Measurements from ENCODE around the gene DAP.
A peak's percentile ranks its signal among the peaks of the same experiment; 100 is the strongest.

The DAP gene

DNA sequence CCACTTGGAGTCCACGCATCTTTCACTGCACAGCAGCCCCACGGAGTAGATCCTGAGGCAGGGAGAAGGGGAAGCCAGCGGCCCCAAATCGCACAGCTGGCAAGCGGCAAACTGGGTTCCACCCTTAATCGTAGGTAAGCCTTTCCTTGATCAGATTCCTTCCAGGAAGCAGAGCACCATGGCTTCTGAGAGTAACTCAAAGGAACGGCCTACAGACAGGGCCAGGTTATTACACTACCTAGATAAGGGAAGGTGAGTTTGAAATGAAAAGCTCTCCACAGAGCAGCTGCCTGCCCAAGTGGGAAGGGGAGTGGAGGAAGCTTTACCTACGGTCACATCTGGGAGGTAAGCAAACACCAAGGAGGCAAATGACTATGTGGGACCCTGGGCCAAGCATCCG is 7.9 kb downstream of the DAP start:
- no peak overlapping the region for H3K4me3 Mint-ChIP-seq
- peaks cover 31 to 36% of the 10 kb centered on the region in 2 donors for H3K4me1 Mint-ChIP-seq (ENCODE audit: low read depth in 2 of 2)
- no peak for DNase-seq
- no peak overlapping the region for H3K27ac Mint-ChIP-seq
- no peak for ATAC-seq (replicated peaks)
- peaks cover 30% of the 10 kb centered on the region for H3K36me3 Mint-ChIP-seq (ENCODE audit: insufficient read depth)
- H3K27me3 Mint-ChIP-seq, result no peaks in the 10 kb centered on the region
- H3K9me3 Mint-ChIP-seq, result no peaks in the 10 kb centered on the region

DNA sequence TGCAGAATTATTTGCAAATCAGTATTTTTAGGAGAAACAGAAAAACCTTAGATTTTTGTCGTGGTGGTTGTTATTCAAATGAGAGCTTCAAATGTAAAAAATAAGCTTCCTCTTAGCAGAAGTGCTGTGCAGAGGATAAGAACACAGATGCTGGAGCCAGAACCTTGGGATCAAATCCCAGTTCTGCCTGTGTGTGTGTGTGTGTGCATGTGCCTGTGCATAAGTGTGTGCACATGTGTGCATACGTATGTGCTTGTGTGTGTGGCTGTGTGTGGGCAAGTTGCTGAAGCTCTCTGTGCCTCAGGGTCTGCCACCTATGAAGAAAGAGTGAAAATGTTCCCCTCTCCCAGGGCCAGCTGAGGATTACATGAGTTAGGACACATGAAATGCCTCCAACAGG is 8.6 kb downstream of the DAP start:
- H3K27me3 Mint-ChIP-seq, result no peaks in the 10 kb centered on the region
- no peaks in the 10 kb centered on the region for H3K9me3 Mint-ChIP-seq
- H3K4me3 Mint-ChIP-seq, result no peak overlapping the region
- DNase-seq (no peak), ATAC-seq (replicated peaks) (no peak)
- H3K36me3 Mint-ChIP-seq (ENCODE audit: insufficient read depth), result peaks cover 29% of the 10 kb centered on the region
- H3K27ac Mint-ChIP-seq, result no peak overlapping the region
- H3K4me1 Mint-ChIP-seq (ENCODE audit: low read depth in 2 of 2), result peaks cover 28 to 33% of the 10 kb centered on the region in 2 donors

DNA sequence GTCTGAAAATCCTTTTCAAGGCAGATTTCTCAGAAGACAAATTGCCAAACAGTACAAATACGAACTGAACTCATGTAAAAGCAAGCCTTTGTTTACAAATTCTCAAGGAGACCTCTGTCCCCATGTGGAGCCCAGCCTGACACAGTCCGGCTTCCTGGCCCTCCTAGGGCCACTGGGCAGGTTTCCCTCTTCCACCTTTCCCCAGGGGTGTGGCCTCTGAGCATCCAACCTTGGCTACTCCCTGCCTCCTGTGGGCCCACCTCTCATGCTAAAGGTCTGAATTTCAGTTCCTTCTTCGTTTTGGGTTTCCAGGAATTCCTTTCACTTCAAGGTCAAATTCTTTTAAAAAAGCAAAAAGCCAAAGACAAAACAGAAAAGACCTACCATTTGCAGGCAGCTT is 10.1 kb downstream of the DAP start:
- H3K4me1 Mint-ChIP-seq (ENCODE audit: low read depth in 2 of 2), result peaks cover 22 to 28% of the 10 kb centered on the region in 2 donors
- H3K36me3 Mint-ChIP-seq (ENCODE audit: insufficient read depth), result peaks cover 35% of the 10 kb centered on the region
- ATAC-seq (replicated peaks), result no peak
- no peaks in the 10 kb centered on the region for H3K27me3 Mint-ChIP-seq
- H3K27ac Mint-ChIP-seq, result peak overlapping the region in 1 of 2 donors; percentile 67
- no peaks in the 10 kb centered on the region for H3K9me3 Mint-ChIP-seq
- H3K4me3 Mint-ChIP-seq, result no peak overlapping the region
- no peak for DNase-seq

DNA sequence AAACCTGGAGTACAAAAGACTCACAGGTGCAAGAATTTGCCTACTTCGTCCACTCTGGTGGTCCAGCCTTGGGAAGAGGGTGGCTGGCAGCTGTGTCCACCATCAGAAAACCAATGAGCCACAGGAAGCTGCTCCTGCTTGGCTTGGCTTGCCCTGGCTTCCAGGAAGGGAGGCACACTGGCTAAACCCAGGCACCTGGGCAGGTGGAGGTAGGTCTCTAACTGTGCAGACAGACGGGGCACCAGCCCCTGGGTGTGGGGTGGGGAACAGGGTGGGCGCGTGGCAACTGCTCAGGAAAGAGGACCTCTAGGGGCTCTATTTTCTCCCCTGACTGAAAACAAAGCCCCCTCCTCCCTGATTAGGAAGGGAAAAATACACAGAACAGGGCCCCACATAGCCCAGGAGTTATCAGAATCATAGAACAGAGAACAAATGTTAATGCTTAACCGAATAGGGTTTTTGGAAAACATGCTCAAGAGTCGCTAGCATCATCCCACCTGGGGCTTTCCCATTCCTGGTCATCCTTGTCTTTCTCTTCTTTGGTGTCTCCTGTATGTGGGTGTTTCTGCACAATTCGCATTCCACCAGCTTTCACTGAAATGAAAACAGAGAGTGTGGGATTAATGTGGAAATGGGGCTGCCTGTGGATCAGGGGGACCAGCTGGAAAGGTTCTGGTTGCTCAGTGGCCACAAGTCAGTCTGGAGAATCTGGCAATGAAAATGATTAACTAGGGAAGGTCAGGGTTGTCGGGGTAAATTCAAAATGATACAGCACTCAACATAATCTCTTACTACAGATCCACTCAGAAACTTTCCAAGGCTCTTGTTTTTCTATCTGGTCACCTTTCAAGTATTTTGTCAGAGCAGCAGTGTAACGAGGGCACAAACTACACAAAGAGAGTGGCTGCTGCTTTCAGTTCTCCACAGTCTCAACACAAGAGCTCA is 13.1 kb downstream of the DAP start:
- no peak for ATAC-seq (replicated peaks)
- H3K36me3 Mint-ChIP-seq (ENCODE audit: insufficient read depth), result peaks cover 35% of the 10 kb centered on the region
- no peak for DNase-seq
- no peak overlapping the region for H3K27ac Mint-ChIP-seq
- H3K4me1 Mint-ChIP-seq (ENCODE audit: low read depth in 2 of 2), result peaks cover under 1 to 5% of the 10 kb centered on the region in 2 donors
- no peak overlapping the region for H3K4me3 Mint-ChIP-seq
- H3K9me3 Mint-ChIP-seq, result no peaks in the 10 kb centered on the region
- H3K27me3 Mint-ChIP-seq, result no peaks in the 10 kb centered on the region

DNA sequence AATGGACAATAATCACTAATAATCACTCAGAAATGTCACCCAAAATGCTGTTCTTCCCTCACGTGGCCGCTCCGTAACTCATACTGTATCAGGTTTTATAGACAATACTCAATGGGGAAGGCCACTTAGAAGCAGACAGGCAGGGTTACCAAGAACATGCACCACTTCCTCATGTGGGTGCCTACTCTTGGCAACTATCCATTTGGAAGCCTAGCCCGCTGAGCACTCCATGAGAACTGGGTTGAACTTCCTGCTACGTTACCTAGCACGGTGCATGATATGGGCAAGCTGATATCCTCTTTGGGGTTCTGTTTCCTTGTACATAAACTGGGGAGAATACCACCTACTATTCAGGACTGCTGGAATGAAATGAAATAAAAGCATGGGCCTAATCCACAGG is 14.3 kb downstream of the DAP start:
- Mint-ChIP-seq H3K4me1 (ENCODE audit: low read depth in 2 of 2) (peaks cover 0 to 5% of the 10 kb centered on the region in 2 donors), H3K27ac (peak overlapping the region in 1 of 2 donors; percentile 29), H3K27me3 (no peaks in the 10 kb centered on the region), H3K36me3 (ENCODE audit: insufficient read depth) (peaks cover 31% of the 10 kb centered on the region), H3K9me3 (no peaks in the 10 kb centered on the region), H3K4me3 (no peak overlapping the region)
- ATAC-seq (replicated peaks) (no peak), DNase-seq (no peak)

DNA sequence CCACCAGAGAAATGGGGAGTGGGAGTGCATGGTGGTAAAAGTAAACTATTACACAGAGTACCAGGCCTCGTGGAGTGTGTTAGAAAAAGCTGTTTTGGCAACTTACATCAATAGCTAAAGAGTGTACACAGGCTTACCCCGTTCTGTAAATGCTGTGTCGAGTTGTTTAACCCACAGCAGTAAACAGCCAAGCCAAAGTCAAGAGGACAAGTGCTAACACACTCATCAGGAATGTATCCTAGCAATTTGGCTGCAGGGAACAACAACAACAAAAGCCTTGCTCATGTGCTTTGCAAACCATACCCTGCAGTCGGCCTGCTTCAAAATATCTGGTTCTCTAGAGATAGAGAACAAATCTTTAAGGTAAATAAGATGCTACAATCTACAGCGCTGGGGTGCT is 15.9 kb downstream of the DAP start:
- DNase-seq (no peak), ATAC-seq (replicated peaks) (no peak)
- Mint-ChIP-seq H3K9me3 (no peaks in the 10 kb centered on the region), H3K27ac (no peak overlapping the region), H3K4me1 (ENCODE audit: low read depth in 2 of 2) (peaks cover 0 to 5% of the 10 kb centered on the region in 2 donors), H3K4me3 (no peak overlapping the region), H3K27me3 (no peaks in the 10 kb centered on the region), H3K36me3 (ENCODE audit: insufficient read depth) (peaks cover 24% of the 10 kb centered on the region)

DNA sequence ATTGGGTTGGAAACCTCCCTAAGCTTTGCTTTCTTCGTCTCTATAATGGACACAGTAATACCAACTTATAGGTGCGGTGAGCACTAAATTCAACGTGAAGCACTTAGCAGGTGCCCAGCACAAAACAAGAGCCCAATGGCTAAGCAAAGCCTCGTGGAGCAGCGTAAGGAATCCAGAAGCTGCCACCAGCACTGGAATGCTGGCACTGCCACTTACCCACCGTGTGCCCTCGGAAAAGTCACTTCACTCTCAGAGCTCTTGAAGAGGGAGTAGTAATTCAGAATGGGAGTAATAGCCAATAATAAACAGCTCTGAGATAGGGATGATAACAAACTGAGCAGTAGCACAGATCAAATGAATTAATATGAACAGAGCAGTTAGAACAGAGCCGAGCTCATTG is 16.4 kb downstream of the DAP start:
- peaks cover 23% of the 10 kb centered on the region for H3K36me3 Mint-ChIP-seq (ENCODE audit: insufficient read depth)
- H3K27ac Mint-ChIP-seq, result no peak overlapping the region
- no peaks in the 10 kb centered on the region for H3K27me3 Mint-ChIP-seq
- ATAC-seq (replicated peaks), result no peak
- H3K9me3 Mint-ChIP-seq, result no peaks in the 10 kb centered on the region
- DNase-seq, result no peak
- H3K4me1 Mint-ChIP-seq (ENCODE audit: low read depth in 2 of 2), result peaks cover 0 to 1% of the 10 kb centered on the region in 2 donors
- H3K4me3 Mint-ChIP-seq, result no peak overlapping the region

DNA sequence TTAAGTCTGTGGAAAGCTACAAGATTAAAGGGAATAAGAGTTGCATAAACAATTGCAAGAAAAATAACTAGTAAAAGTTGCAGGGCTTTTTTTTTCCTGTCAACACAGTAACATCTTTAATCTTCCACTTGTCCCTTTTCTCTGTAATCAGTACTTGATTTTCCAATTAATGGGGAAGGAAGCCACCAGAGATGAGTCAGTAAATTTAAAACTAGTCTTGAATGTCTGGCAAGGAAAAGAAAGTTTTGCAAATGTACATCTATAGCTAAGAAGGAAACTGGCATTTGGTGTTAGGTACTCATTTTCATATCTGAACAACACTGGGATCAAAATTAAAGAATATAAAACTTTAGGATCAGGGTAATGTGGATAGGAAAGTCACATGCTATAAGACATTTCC is 17.1 kb downstream of the DAP start:
- Mint-ChIP-seq H3K9me3 (no peaks in the 10 kb centered on the region), H3K4me1 (ENCODE audit: low read depth in 2 of 2) (no peaks in the 10 kb centered on the region), H3K27me3 (no peaks in the 10 kb centered on the region), H3K27ac (no peak overlapping the region), H3K4me3 (no peak overlapping the region), H3K36me3 (ENCODE audit: insufficient read depth) (peaks cover 23% of the 10 kb centered on the region)
- no peak for ATAC-seq (replicated peaks)
- DNase-seq, result no peak

DNA sequence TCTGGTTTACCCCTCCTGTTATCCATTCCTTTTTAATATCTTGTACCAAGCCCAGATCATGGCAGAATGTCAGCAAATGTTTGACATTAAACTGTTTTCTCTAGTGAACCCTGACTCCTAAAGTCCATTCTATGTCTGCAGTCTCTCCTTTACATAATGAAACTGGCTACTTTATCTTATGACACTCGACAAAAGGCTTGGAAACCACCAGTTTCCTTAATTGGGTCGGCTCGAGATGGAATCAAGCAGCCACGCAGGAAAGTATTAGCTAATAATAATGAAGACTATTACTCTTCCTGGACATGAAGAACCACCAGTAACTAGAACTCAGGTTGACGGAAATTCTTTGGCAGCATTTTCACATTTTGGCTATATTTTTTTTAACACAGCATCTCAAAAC is 17.5 kb downstream of the DAP start:
- DNase-seq (no peak), ATAC-seq (replicated peaks) (no peak)
- Mint-ChIP-seq H3K36me3 (ENCODE audit: insufficient read depth) (peaks cover 25% of the 10 kb centered on the region), H3K27ac (no peak overlapping the region), H3K4me3 (no peak overlapping the region), H3K27me3 (no peaks in the 10 kb centered on the region), H3K4me1 (ENCODE audit: low read depth in 2 of 2) (no peaks in the 10 kb centered on the region), H3K9me3 (no peaks in the 10 kb centered on the region)

DNA sequence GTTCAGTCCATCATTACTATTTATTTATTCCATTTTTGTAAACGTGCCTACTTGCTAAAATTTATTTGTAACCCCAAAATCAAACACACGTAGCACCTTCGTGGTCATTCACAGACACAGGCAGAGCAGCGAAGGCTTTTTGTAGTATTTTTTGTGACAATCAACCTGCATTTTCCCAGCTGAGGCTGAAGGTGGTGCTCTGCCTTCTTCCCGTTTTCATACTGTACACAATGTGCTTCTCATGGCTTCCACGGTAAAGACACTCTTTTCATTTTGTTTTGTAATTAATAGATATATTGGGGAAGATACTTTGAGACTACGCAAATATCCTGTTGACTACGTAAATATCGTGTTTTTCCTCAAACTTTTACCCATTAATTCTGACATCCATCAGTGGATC is 19.4 kb downstream of the DAP start:
- ATAC-seq (replicated peaks) (no peak), DNase-seq (no peak)
- H3K27ac Mint-ChIP-seq, result no peak overlapping the region
- no peaks in the 10 kb centered on the region for H3K27me3 Mint-ChIP-seq
- no peaks in the 10 kb centered on the region for H3K9me3 Mint-ChIP-seq
- no peak overlapping the region for H3K4me3 Mint-ChIP-seq
- peaks cover 27% of the 10 kb centered on the region for H3K36me3 Mint-ChIP-seq (ENCODE audit: insufficient read depth)
- H3K4me1 Mint-ChIP-seq (ENCODE audit: low read depth in 2 of 2), result peaks cover 7 to 9% of the 10 kb centered on the region in 2 donors

DNA sequence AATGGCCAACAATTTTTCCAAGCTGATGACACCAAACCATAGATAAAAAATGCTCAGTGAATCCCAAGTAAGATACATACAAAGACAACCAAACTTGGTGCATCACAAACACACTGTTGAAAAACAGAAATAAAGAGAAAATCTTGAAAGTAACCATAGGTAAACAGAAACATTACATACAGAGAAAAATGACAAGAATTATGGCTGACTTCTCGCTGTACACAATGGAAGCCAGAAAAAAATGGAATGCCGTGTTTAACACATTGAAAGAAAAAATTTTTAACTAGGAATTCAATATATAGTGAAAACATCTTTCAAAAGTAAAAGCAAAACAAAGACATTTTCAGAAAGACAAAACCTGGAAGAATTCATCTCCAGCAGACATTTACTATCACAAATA is 20.6 kb downstream of the DAP start:
- peaks cover 15% of the 10 kb centered on the region for H3K36me3 Mint-ChIP-seq (ENCODE audit: insufficient read depth)
- peaks cover 11 to 12% of the 10 kb centered on the region in 2 donors for H3K4me1 Mint-ChIP-seq (ENCODE audit: low read depth in 2 of 2)
- DNase-seq (no peak), ATAC-seq (replicated peaks) (no peak)
- no peaks in the 10 kb centered on the region for H3K9me3 Mint-ChIP-seq
- H3K27ac Mint-ChIP-seq, result peak overlapping the region in 1 of 2 donors; percentile 6
- H3K27me3 Mint-ChIP-seq, result no peaks in the 10 kb centered on the region
- H3K4me3 Mint-ChIP-seq, result no peak overlapping the region

DNA sequence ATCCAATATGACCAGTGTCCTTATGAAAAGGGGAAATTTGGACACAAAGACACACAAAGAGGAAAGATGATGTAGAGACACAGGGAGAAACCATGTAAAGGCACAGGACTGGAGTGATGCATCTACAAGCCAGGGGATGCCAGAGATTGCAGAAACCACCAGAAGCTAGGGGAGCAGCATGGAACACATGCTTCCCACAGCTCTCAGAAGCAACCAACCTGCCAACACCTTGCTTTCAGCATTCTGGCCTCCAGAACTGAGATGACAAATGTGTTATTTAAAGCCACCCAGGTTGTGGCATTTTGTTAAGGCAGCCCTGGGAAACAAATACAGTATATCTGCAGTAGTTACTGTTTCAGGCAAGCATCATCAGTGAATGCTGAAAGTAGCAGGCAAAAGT is 23.2 kb downstream of the DAP start:
- no peaks in the 10 kb centered on the region for H3K9me3 Mint-ChIP-seq
- peaks cover 16 to 19% of the 10 kb centered on the region in 2 donors for H3K4me1 Mint-ChIP-seq (ENCODE audit: low read depth in 2 of 2)
- no peaks in the 10 kb centered on the region for H3K27me3 Mint-ChIP-seq
- DNase-seq (no peak), ATAC-seq (replicated peaks) (no peak)
- H3K27ac Mint-ChIP-seq, result no peak overlapping the region
- H3K36me3 Mint-ChIP-seq (ENCODE audit: insufficient read depth), result peaks cover 13% of the 10 kb centered on the region
- H3K4me3 Mint-ChIP-seq, result no peak overlapping the region

DNA sequence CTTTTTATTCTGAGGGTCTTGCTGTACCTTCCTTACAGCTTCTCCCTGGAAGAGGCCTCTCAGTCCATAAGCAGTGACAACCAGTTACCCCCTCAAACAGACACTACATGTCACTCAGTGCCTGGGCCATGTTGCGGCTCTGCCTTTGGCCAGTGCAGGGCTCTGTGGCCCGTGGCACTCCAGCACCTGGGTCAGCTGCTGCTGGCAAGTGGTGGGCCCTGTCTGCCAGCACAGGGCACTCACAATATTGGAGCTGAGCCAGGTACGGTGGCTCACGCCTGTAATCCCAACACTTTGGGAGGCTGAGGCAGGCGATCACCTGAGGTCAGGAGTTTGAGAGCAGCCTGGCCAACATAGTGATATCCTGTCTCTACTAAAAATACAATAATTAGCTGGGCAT is 24.2 kb downstream of the DAP start:
- H3K4me3 Mint-ChIP-seq, result no peak overlapping the region
- peaks cover 13% of the 10 kb centered on the region for H3K36me3 Mint-ChIP-seq (ENCODE audit: insufficient read depth)
- no peaks in the 10 kb centered on the region for H3K9me3 Mint-ChIP-seq
- no peak for ATAC-seq (replicated peaks)
- H3K4me1 Mint-ChIP-seq (ENCODE audit: low read depth in 2 of 2), result peaks cover 16 to 19% of the 10 kb centered on the region in 2 donors
- peak overlapping the region in 1 of 2 donors; percentile 75 for H3K27ac Mint-ChIP-seq
- DNase-seq, result no peak
- no peaks in the 10 kb centered on the region for H3K27me3 Mint-ChIP-seq

DNA sequence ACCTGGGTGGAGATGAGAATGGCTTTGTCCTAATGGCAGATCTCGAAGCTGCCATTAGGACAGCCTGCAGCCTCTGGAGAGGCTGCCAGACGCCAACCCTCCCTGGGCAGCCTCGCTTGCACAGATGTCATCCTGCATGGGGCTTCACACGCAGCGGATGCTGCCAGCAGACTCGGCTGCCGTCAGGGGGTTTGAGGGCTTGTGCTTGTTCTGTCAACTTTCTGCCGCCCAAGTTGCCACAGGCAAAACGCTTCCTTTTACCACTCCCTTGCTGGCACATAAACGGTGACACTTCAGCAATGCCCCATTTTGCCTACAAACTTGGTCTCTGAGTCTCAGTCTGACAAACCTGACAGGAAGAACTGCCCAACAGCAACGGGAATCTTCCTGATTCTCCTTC is 24.7 kb downstream of the DAP start:
- Mint-ChIP-seq H3K4me1 (ENCODE audit: low read depth in 2 of 2) (peaks cover 16 to 19% of the 10 kb centered on the region in 2 donors), H3K27me3 (no peaks in the 10 kb centered on the region), H3K27ac (peak overlapping the region; percentile 14 to 75), H3K36me3 (ENCODE audit: insufficient read depth) (peaks cover 13% of the 10 kb centered on the region), H3K9me3 (no peaks in the 10 kb centered on the region), H3K4me3 (no peak overlapping the region)
- DNase-seq, result no peak
- no peak for ATAC-seq (replicated peaks)
